Measurements from ENCODE around the gene PLEKHG5.
A peak's percentile ranks its signal among the peaks of the same experiment; 100 is the strongest.
"Not testable (repeated sequence)": the region's sequence is repeated elsewhere in the genome, so short reads cannot be mapped to it uniquely, and the experiment has no call there.

PLEKHG5 gene

DNA sequence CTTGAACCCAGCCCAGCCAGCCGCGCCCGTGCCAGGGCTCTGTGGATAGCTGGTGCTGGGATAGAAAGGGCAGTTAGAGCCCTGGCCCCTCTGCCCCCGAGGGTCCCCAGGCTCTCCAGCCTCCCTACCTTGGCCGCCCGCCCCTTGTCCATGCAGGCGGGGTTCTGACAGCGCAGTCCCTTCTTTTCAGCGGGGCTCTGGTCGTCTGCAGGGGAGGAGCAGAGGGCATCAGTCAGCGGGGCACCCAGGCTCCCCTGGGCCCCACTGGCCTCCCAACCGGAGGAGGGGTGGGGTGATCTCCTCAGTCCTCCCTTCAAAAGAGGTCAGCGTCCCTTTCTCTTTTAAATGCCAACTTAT lies 4.9 kb upstream of the PLEKHG5 start:
- peak; percentile 29 for DNase-seq (ENCODE audit: low read depth, low spot score)

DNA sequence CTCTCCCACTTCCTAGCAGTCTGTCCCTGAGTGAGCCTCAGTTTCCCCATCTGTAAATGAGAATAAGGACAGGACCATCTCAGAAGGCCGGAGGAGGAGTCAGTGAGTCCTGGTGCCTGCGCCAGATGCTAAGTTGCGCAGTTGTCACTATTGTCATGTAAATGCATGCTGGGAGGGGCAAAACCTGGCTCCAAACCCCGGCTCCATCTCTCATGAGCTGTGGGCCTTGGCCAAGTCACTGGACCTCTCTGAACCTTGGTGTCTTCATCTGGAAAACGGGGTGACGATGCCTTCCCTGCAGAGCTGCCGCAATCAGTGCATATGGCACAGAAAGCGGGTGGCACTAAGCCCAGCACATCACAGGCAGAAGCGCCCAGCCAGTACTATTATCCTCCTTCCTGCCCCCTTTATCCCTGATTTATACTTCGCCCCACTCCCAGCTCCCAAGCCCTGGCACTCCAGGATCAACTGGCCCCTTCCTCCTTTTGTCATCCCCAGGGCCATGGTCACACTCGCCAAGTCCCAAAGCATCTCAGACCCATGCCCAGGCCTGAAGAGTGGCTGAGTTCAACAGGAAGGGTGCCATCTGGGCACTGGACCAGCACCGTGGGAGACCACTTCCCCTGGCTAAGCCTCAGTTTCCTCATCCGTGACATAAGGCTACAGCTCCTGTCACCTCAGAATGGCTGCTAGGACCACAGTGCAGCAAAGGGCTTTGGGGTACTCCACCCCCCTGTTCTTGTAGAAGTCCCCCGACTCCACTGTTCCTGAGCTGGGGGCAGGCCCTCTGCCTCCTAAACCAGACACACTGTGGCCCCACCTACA lies 4.3 kb upstream of the PLEKHG5 start:
- peak; percentile 62 for DNase-seq (ENCODE audit: low read depth, low spot score)

DNA sequence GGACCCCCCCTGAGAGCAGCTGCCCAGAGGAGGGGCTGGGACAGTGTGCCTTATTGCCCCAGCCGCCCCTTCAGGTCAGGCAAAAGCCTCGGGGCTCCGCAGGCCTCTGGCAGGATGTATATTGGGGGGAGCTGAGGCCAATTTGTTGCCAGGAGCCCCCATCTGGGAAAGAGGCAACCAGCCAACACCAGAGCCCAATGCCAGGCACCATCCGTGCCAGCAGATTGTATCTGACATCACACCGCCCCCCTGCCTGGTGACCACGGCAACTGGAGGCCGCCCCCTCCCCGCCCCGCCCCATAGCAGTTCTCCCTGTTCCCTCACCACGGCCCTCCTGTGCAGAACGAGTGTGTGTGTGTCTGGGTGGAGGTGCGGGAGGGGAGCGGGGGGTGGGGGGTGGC lies 3.6 kb upstream of the PLEKHG5 start:
- DNase-seq (ENCODE audit: low read depth, low spot score), result no peak

DNA sequence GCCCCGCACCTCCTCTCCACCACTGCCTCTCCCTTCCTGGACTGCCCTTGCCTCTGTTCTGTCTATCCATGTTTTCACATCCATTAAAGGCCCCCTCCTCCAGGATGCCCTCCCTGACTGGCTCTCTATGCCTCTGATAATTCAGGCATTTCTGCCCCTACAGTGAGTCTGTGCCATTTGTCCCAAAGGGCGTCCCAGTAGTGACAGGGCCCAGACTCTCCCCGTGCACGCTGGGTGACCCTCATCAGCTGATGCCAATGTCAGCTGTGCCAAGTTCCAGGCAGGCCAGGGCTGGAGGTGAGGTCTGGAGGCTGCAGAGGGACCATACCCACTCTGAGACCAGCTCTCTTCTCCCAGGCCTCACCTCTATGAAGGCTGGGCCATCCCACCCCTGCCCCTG lies 3.2 kb upstream of the PLEKHG5 start:
- DNase-seq (ENCODE audit: low read depth, low spot score), result no peak

DNA sequence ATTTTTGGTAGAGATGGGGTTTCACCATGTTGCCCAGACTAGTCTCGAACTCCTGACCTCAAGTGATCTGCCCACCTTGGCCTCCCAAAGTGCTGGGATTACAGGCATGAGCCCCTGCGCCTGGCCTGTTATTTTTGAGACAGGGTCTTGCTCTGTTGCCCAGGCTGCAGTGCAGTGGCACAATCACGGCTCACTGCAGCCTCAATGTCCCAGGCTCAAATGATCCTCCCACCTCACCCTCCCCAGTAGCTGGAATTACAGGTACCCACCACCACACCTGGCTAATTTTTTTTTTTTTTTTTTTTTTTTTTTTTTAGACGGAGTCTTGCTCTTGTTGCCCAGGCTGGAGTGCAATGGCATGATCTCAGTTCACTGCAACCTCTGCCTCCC lies 2.4 kb upstream of the PLEKHG5 start:
- DNase-seq (ENCODE audit: low read depth, low spot score), result not testable (repeated sequence)

DNA sequence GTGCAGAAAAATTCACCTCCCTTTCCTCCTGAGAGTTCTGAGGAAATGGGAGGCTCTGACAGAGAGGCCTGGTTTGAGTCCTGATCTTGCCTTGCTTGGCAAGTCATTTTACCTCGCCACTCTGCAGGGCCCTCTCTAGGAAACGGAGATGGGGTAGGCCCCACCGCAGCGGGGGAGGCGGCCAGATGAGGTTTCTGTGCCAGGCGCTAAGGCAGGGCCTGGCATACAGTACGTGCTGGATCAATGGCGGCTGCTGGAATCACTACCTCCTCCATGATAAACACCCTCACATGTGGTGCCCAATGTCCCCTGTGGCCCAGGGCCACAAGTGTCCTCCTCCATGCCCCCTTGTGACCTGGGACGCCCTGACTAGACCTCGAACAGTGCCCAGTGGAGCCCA lies 499 bp upstream of the PLEKHG5 start:
- DNase-seq (ENCODE audit: low read depth, low spot score), result no peak

DNA sequence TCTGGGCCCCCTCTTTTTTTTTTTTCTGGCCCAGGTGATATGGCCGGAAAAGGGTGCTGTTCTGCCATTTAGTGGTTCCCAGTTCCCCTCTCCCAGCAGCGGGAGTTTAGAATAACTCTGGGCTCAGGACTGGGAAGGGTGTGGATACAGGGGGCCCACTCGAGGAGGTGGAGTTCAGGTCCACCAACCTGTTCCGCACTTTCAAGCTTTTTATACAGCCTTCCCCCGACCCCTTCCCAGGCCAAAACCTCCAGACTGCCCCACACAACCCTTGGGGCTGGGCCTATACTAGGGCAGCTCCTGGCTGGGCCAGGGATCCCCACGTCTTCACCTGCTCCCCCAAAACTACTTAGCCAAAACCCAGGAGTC lies 402 bp downstream of the PLEKHG5 start:
- no peak for DNase-seq (ENCODE audit: low read depth, low spot score)

DNA sequence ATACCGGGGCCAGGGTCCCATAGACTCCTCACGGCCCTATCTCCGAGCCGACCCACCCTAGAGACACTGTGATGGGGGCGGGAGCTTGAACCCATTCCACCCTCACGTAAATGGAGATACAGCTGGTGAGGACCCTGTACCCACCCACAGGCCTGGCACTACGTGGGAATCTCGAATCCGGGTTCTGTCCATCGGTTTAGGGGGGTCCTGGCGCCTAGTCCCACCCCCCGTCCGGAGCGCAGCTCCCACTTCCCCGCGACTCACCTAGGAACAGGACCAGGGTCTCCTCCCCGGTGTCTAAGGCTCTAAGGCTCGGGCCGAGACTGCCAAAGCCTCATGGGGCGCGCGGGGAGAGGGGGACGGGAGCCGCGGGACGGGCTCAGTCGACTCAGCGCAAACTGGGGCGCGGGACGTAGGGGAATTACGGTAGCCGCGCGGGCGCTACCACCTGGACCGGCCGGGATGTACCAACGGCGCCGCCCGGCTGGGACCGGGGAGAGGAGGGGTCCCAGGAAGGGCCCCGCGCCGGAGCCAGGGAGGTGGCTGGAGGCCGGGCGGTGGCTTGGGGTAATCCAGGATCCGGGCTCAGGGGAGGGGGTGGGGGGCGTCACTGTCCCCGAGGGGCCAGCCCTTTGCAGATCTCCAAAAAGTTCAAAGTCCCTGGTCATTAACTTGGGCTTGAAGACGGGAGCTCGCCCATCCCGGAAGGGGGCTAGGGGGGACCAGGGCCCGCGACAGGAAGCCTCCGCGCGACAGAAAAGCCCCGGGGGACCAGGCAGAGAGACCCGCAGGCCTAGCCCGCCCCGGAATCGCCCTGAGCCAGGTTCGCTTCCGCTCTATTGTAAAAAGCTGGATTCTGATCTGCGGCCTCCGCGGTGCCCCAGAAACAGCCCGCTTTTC lies 1.0 kb downstream of the PLEKHG5 start:
- DNase-seq (ENCODE audit: low read depth, low spot score), result peak; percentile 81

DNA sequence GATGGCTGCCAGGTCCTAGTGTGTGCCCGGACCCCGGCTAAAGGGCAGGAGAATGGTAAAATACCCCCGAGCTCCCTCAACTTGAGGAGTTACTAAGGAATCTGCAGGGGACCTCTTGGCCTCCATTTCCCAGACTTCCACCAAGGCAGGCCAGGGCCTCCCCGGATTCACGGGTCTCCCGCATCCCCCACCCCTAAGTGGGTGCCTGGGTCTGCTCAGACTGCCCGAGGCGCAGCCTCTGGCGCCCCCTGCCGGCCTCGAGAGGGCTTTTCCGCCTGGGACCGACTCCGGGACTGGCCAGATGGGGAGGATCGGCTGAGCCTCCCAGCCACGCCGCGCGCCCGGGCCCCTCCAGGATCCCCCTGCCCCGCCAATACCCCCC lies 1.7 kb downstream of the PLEKHG5 start:
- DNase-seq (ENCODE audit: low read depth, low spot score), result peak; percentile 84

DNA sequence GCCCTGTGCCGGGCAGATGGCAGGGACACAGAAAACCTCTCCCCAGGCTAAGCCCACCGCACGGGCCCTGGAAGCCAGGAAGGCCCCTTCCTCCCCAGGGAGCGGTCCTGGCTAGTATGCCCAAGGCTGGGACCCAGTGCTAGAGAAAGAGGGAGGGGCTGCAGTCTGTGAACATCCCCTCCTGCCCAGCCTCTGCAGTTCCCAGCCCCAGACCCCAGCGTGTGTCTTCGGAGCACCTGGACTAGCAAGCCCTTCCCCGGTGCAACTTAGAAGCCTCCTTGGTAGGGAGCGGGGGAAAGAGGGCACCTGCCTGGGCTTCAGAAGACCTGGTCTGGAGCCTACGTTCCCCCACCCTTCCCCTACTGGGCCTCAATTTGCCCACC lies 2.1 kb downstream of the PLEKHG5 start:
- no peak for DNase-seq (ENCODE audit: low read depth, low spot score)

DNA sequence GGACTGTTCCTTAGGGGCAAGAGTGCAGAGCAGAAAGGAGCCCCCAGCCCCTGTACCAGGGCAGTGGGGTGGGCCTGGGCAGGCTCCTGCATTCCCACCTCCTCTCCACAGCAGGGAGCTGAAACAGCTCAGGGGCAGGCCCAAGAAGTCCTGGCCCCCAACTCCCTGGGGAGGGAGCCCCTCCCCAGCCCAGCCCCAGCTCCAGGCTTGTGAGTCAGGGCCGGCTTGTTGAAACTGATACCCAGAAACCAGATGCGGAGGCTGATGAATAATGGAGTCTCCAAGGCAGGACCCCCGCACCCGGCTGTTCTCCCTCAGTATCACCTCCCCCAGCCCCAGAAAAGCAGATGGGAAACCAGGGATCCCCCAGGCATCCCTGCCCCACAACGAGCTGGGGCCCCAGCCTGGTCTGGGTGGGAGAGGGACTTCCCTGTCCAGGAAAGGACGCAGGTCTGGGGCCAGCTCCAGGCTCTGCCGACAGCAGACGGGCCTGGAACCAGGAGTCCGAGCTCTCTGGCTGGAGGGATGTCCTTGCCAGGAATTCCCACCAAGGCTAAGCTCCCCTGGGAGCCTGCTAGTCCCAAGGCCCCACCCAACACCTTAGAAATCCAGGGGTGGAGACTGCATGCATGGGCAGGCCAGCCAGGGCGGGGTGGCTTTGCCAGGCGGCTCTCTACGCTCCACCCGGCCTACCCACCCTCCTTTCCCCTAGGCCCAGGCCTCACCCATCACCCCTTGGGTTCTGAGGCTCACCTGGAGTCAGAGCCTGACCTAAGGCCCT lies 2.7 kb downstream of the PLEKHG5 start:
- no peak for DNase-seq (ENCODE audit: low read depth, low spot score)

DNA sequence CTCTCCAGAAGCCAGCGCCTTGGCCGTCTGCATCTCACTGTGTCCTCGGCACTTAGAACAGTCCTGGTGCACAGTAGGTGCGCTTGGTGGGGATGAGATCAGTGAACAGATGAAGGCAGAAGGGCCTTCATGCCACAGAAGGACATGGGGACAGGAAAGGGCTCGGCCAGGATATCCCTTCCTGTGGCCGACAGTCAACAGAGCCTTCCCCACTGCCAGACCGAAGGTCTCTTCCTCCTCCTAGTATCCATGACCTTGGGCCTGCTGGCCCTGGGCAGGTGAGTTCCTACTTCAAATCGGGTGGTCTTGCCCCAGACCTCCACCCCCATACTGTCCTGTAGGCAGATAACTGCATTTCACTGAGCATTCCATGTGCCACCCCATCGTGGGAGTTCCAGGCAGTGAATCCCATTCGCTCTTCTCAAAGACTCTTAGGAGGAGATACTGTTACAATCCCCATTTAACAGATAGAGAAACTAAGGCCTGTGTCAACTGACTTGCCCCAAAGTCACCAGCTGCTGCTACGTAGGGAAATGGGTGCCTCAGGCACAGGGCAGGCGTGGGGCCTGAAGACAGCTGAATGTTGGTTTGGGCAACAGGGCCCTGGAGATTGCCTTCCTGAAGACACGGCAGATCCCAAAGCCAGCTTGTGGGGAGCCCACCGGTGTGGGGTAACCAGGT lies 3.5 kb downstream of the PLEKHG5 start:
- no peak for DNase-seq (ENCODE audit: low read depth, low spot score)

DNA sequence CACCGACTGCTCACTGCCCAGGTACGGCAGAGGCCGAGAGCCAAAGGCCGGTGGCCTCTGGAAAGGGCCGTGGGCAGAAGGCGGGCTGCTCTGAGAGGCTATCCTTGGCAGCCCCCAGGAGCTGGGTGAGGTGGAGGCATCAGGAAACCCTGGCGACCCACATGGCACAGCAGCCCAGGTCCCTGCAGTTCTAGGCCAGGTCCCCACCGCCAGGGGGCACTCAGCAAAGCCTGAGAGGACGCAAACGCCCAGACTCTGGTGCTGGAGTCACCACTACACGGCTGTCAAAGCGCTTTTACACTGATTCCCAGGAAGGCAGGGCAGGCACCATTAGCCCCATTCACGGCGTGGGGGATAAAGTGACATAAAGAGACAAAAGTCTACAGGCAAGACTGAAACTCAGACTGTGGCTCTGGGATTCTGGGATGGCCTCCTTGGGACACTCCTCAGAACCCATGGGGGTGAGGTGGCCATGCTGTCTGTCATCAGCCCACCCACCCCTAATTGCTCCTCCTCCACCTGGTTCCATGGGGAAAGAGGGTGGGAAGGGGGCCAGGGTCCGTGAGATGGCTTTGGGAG lies 4.9 kb downstream of the PLEKHG5 start:
- DNase-seq (ENCODE audit: low read depth, low spot score), result peak; percentile 91

DNA sequence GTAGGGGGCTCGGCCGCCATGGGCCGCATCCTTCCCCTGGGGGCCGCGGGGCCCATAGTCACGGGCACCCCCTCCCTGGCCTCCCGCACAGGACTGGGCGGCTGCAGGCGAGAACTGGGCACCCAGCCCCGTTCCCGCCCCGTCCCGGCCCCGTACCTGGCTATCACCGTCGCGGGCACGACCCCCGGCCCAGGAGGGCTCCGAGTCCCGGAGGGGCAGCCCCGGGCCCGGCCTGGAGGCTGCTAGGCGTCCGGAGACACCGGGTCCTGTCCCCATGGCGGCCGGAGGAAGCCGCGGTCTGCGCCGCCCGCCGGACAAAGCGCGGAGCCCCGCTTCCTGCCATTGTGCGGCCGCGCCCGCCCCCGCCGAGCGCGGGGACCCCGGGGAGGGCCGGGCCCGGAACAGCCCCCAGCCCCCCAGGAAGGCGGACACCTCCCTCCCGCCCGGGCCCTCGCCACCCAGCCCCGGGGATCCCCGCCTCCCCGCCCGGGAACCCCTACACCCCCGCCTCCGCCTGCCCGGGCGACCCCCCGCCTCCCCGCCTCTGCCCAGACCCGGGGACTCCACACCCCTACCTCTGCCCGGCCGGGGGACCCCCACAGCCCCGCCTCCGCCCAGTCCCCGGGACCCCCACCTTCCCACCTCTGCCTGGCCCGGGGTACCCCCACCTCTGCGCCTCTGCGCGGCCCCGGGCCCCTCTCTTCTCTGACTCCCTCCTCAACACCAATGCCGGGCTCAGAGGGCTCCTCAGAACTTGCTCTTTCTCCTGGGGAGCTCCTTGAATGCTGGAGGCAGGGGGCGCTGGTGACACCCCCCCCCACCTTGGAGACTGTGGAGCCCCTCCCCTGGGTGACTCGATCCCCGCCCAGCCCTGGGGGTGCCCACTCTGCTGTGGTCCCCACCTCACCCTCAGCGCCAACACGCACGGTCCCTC lies 6.0 kb downstream of the PLEKHG5 start:
- DNase-seq (ENCODE audit: low read depth, low spot score), result no peak

DNA sequence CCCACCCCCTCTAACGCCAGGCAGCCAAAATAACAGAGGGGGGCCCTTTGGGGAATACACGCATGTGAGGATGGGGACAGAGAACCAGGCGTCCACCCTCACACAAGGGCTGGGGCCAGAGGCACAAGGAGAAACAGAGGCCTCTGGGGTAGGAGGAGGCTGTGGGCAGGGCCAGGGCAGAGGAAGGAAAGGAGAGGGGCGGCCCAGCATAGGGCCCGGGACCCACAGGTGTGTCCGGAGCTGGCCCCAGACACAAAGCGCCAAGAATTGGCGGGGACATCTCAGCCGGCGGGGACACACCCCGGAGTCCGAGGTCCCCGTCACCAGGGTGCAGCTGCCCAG lies 6.7 kb downstream of the PLEKHG5 start:
- DNase-seq (ENCODE audit: low read depth, low spot score), result no peak

DNA sequence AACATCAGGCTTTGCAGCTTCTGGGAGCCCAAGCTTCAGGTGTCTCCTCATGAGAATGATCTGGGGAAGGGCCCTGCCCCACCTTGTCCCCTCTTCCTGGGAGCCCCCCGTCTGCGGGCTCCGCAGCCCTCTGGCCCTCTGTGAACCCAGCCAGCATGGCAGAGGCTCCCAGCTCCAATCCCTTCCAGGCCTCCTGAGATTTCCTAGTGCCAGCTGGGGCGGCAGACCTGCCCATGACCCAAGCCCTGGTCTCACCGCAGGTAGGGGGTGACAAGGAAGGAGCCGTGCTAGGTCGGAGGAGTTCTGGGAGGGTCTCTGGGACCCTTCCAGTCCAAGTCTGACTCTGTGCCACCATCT lies 7.7 kb downstream of the PLEKHG5 start:
- DNase-seq (ENCODE audit: low read depth, low spot score), result no peak

DNA sequence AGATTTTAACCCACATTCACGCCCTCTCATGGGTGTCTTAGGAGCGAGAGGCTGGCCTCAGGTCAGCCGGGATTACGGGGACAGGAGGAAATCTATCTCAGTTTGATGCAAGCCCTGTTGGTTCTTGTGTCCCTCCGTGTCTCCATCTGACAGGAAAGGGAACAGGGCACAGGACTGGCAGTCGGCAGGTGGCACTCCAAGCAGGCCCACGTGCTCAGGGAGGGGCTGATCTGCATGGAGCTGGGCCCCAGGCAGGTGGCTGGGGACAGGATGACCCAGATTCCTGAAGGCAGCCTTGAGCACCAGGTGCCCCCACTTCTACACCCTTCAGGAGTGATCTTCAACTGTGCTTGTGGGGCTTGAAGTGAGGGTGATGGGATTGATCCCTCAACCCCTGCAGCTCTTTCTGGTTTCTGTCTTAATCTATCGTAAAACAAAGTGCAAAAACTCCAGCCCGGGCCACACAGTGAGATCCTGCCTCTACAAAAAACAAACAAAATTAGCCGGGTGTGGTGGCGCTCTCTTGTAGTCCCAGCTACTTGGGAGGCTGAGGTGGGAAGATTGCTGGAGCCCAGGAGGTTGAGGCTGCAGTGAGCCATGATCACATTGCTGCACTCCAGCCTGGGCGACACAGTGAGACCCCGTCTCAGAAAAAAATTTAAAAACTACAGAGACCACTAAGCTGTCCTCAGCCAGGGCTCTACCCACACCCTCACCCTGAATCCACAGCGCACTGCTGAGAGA lies 8.3 kb downstream of the PLEKHG5 start:
- DNase-seq (ENCODE audit: low read depth, low spot score), result no peak

DNA sequence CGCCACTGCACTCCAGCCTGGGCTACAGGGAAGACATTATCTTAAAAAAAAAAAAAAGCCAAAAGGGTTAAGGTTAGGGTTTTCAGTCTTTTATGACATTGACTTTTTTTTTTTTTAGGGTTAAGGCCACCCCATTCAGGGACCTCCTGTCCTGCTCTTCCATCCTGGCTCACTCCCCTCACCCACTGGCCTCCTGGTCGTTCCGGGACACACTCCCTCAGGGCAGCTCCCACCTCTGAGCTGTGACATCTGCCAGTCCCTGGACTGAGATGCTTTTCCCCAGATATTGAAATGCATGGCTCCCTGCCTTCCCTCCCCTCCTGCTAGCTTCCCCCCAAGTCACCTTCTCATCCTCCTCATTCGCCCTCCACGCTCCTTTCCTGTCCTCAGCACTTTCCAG lies 9.6 kb downstream of the PLEKHG5 start:
- no peak for DNase-seq (ENCODE audit: low read depth, low spot score)

DNA sequence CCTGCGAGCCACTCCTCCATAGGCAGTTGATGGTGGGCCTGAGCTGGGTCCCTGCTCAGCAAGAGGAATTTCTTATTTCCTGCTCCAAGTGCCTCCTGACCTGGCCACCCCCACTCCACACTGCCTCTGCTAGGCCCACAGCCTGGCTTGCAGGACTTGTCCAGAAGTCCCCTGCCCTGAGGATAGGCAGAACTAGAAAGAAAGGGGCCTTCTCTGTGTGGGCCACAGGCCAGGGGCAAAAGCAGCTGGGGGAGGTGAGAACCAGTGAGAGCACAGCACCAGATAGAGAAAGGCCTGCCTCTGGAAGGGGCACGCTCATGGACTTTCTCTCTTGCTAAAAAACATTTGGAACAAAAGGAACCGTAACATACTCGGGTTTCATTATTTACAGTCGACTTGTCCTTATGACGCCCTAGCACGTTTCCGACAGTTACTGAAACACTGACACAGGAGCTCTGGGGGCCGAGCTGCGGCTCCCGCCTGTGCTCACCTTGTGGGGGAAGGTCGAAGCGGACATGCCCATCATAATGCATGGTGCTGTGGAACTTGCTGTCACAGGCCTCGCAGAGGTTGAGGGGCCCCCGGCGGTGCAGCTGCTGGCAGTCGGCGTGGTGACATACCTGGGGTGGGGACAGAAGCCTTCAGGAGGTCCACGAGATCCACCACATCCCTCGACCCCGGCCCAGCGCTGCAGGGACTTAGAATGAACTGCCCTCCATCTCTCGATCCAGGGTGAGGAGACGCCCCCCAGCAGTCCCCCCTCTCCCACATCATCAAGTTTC lies 14.2 kb downstream of the PLEKHG5 start:
- DNase-seq (ENCODE audit: low read depth, low spot score), result peak; percentile 67
